IMR-90 (cell line): ENCODE measurements around the gene PLEKHB2. TPM values are rescaled to one million over a fixed set of nuclear protein-coding genes. Genes with fewer than 3 reads are reported as not detected.

Source experiments
- ATAC-seq: fragments of 200-7000 bp; cut with Tn5 transposase; 2 replicates; pipeline ENCODE4 v1.9.1; 2020; ENCODE audit warnings: low read depth, mild to moderate bottlenecking, moderate library complexity
- BruUV-seq: library from RNA; stranded (reverse); fragments of 400-500 nt; replicated peaks from 2 replicates; lab custom pipeline; 2021; lab: Mats Ljungman, UMichigan
- CTCF ChIA-PET: fragments of 300-600 bp; formaldehyde crosslinking; extraction: SDS; loops from one replicate; lab custom pipeline; 2021; ENCODE audit warnings: antibody characterized with exemption; lab: Yijun Ruan, JAX
- POLR2A ChIA-PET: fragments of 300-600 bp; sonication (Branson Sonifier 250); formaldehyde crosslinking; loops from one replicate; lab custom pipeline; 2022; ENCODE audit warnings: antibody characterized with exemption; ENCODE audit not compliant: unreplicated experiment; lab: Charles Lee
- DNase-seq: peaks from one replicate; pipeline ENCODE4 v3.0.0; 2013
- H2AFZ ChIP-seq: replicated peaks from 2 replicates; pipeline ENCODE3; 2013; ENCODE audit warnings: low read length, mild to moderate bottlenecking; ENCODE audit not compliant: poor library complexity
- H2AK5ac ChIP-seq: 2 replicates; pipeline ENCODE4 v1.6.1; 2013; ENCODE audit warnings: low read depth, low read length, inconsistent platforms
- H2AK9ac ChIP-seq: replicated peaks from 2 replicates; pipeline ENCODE3; 2013; ENCODE audit warnings: mild to moderate bottlenecking, low read depth, low read length, moderate library complexity; ENCODE audit not compliant: poor library complexity
- H2BK120ac ChIP-seq: 2 replicates; pipeline ENCODE4 v1.6.1; 2013; ENCODE audit warnings: low read depth, low read length, inconsistent platforms
- H2BK15ac ChIP-seq: 3 replicates; pipeline ENCODE4 v1.6.1; 2013; ENCODE audit warnings: low read depth, low read length, inconsistent platforms
- H2BK20ac ChIP-seq: 2 replicates; pipeline ENCODE4 v1.6.1; 2013; ENCODE audit warnings: low read depth, mild to moderate bottlenecking, inconsistent platforms, low read length, moderate library complexity
- H2BK5ac ChIP-seq: 2 replicates; pipeline ENCODE4 v1.6.1; 2013; ENCODE audit warnings: mild to moderate bottlenecking, low read depth, low read length, inconsistent platforms; ENCODE audit not compliant: poor library complexity, severe bottlenecking
- H3K14ac ChIP-seq: replicated peaks from 2 replicates; pipeline ENCODE4 v1.6.1; 2013; ENCODE audit warnings: low read depth, low read length, inconsistent platforms
- H3K18ac ChIP-seq: 2 replicates; pipeline ENCODE4 v1.6.1; 2013; ENCODE audit warnings: low read depth, low read length, control low read depth
- H3K23ac ChIP-seq: 2 replicates; pipeline ENCODE4 v1.6.1; 2013; ENCODE audit warnings: low read depth, low read length, inconsistent platforms
- H3K27ac ChIP-seq: 2 replicates; pipeline ENCODE4 v1.5.1; 2013; ENCODE audit warnings: mild to moderate bottlenecking, control low read depth, low read length; ENCODE audit not compliant: insufficient read depth
- H3K27me3 ChIP-seq: 2 replicates; pipeline ENCODE4 v1.6.1; 2013; ENCODE audit warnings: low read length; ENCODE audit not compliant: control insufficient read depth, insufficient read depth
- H3K36me3 ChIP-seq: 2 replicates; pipeline ENCODE4 v1.6.1; 2013; ENCODE audit warnings: low read length, mixed read lengths; ENCODE audit not compliant: control insufficient read depth, insufficient read depth
- H3K4ac ChIP-seq: 2 replicates; pipeline ENCODE4 v1.6.1; 2013; ENCODE audit warnings: low read depth, low read length, inconsistent platforms
- H3K4me1 ChIP-seq: 2 replicates; pipeline ENCODE4 v1.6.1; 2013; ENCODE audit warnings: low read length, mixed read lengths; ENCODE audit not compliant: control insufficient read depth, insufficient read depth
- H3K4me2 ChIP-seq: 2 replicates; pipeline ENCODE4 v1.6.1; 2013; ENCODE audit warnings: low read depth, mild to moderate bottlenecking, control low read depth, low read length, moderate library complexity
- H3K4me3 ChIP-seq: 2 replicates; pipeline ENCODE4 v1.5.1; 2013; ENCODE audit warnings: low read depth, mild to moderate bottlenecking, control low read depth, low read length, moderate library complexity; ENCODE audit not compliant: insufficient read depth
- H3K56ac ChIP-seq: 2 replicates; pipeline ENCODE4 v1.6.1; 2013; ENCODE audit warnings: low read length, inconsistent platforms; ENCODE audit not compliant: insufficient read depth; ENCODE audit errors: extremely low read depth
- H3K79me1 ChIP-seq, 2 experiments: 2 replicates each; pipeline ENCODE4 v1.6.1; 2013; ENCODE audit warnings: low read length in 2 of 2, inconsistent platforms in 1 of 2, low read depth in 1 of 2
- H3K9ac ChIP-seq: 2 replicates; pipeline ENCODE4 v1.6.1; 2013; ENCODE audit warnings: low read depth, low read length, control low read depth
- H3K9me1 ChIP-seq: 2 replicates; pipeline ENCODE4 v1.6.1; 2013; ENCODE audit warnings: low read length, inconsistent platforms; ENCODE audit not compliant: insufficient read depth
- H3K9me3 ChIP-seq: 2 replicates; pipeline ENCODE4 v1.6.1; 2013; ENCODE audit warnings: low read length; ENCODE audit not compliant: control insufficient read depth, insufficient read depth
- H4K20me1 ChIP-seq: 2 replicates; pipeline ENCODE4 v1.6.1; 2013; ENCODE audit warnings: low read length, inconsistent platforms; ENCODE audit not compliant: insufficient read depth
- H4K5ac ChIP-seq: 2 replicates; pipeline ENCODE4 v1.6.1; 2013; ENCODE audit warnings: mild to moderate bottlenecking, low read depth, low read length, control low read depth
- H4K8ac ChIP-seq, 2 experiments: 2 replicates each; pipeline ENCODE4 v1.6.1; 2013; ENCODE audit warnings: low read depth in 2 of 2, low read length in 2 of 2, control low read depth in 1 of 2, inconsistent platforms in 1 of 2
- H4K91ac ChIP-seq: 2 replicates; pipeline ENCODE4 v1.6.1; 2013; ENCODE audit warnings: low read depth, low read length, inconsistent platforms; ENCODE audit not compliant: insufficient read depth
- BHLHE40 ChIP-seq: fragments of 150-350 bp; IDR thresholded peaks from 2 replicates; pipeline ENCODE4 v1.6.1; 2016; ENCODE audit warnings: mild to moderate bottlenecking, low read depth, low read length
- CEBPB ChIP-seq: IDR thresholded peaks from 2 replicates; pipeline ENCODE4 v1.6.1; 2012; ENCODE audit warnings: low read depth, low read length, improper control_type of control experiment
- CHD1 ChIP-seq: IDR thresholded peaks from 2 replicates; pipeline ENCODE4 v1.6.1; 2012; ENCODE audit warnings: low read depth, low read length, improper control_type of control experiment
- CTCF ChIP-seq: conservative IDR thresholded peaks from 2 replicates; pipeline ENCODE4 v1.5.1; 2012; ENCODE audit warnings: mild to moderate bottlenecking, low read depth, low read length, improper control_type of control experiment
- MAFK ChIP-seq: IDR thresholded peaks from 2 replicates; pipeline ENCODE4 v1.6.1; 2012; ENCODE audit warnings: low read depth, low read length, improper control_type of control experiment
- MAZ ChIP-seq: IDR thresholded peaks from 2 replicates; pipeline ENCODE4 v1.6.1; 2012; ENCODE audit warnings: low read depth, mild to moderate bottlenecking, low read length, improper control_type of control experiment, moderate library complexity, borderline replicate concordance
- MXI1 ChIP-seq: IDR thresholded peaks from 2 replicates; pipeline ENCODE4 v1.6.1; 2012; ENCODE audit warnings: low read depth, mild to moderate bottlenecking, low read length, moderate library complexity, borderline replicate concordance
- NFE2L2 ChIP-seq: fragments of 150-350 bp; IDR thresholded peaks from 2 replicates; pipeline ENCODE4 v1.6.1; 2016; ENCODE audit warnings: low read depth, mild to moderate bottlenecking, low read length
- POLR2A ChIP-seq: IDR thresholded peaks from 2 replicates; pipeline ENCODE4 v1.6.1; 2012; ENCODE audit warnings: mild to moderate bottlenecking, low read depth, low read length
- RAD21 ChIP-seq: IDR thresholded peaks from 2 replicates; pipeline ENCODE4 v1.6.1; 2012; ENCODE audit warnings: low read length, improper control_type of control experiment
- RCOR1 ChIP-seq: IDR thresholded peaks from 2 replicates; pipeline ENCODE4 v1.6.1; 2012; ENCODE audit warnings: mild to moderate bottlenecking, low read length, improper control_type of control experiment; ENCODE audit not compliant: insufficient replicate concordance
- RFX5 ChIP-seq: IDR thresholded peaks from 2 replicates; pipeline ENCODE4 v1.8.0; 2012; ENCODE audit warnings: low read depth, mild to moderate bottlenecking, low read length, moderate library complexity
- SMC3 ChIP-seq: fragments of 150-350 bp; IDR thresholded peaks from 2 replicates; pipeline ENCODE4 v1.6.1; 2016; ENCODE audit warnings: low read depth, mild to moderate bottlenecking, antibody characterized with exemption, low read length, moderate library complexity
- USF2 ChIP-seq: fragments of 150-350 bp; IDR thresholded peaks from 2 replicates; pipeline ENCODE4 v1.6.1; 2017; ENCODE audit warnings: mild to moderate bottlenecking, antibody characterized with exemption, low read length, low read depth
- WGBS, 2 experiments: methylation state at CpG; one replicate each; pipeline versions ENCODE4 v1.1.5 to v1.1.7; 2013; ENCODE audit warnings: missing lambda C conversion rate in 2 of 2; ENCODE audit not compliant: insufficient read length in 1 of 2; ENCODE audit errors: extremely low coverage in 2 of 2; 5-methylcytosine and 5-hydroxymethylcytosine counted together
- dilution Hi-C: fragments of 300-500 bp; cut with HindIII; formaldehyde crosslinking; loops from one replicate; pipeline ENCODE4 v1.14.3; 2018; ENCODE audit warnings: low sequenced_read_pairs; ENCODE audit not compliant: unreplicated experiment
- in situ Hi-C: fragments of 300-500 bp; cut with MboI; formaldehyde crosslinking; loops from 3 replicates; pipeline ENCODE4 v1.14.3; 2019; ENCODE audit warnings: low sequenced_read_pairs, inconsistent platforms, mixed read lengths
- intact Hi-C: fragments of 100-400 bp; cut with micrococcal nuclease; formaldehyde crosslinking; loops from 2 replicates; pipeline ENCODE4 v1.10.0; 2022
- polyA plus RNA-seq, 3 experiments: library from polyadenylated mRNA; depleted of rRNA; stranded (reverse); fragments of >200 nt; gene quantifications; 2 replicates each; pipeline ENCODE4 v1.2.3, GENCODE V29; 2012; ENCODE audit warnings: low replicate concordance in 1 of 3
- total RNA-seq: library from RNA; depleted of rRNA; stranded (reverse); fragments of >200 nt; gene quantifications from 2 replicates; pipeline ENCODE4 v1.2.3, GENCODE V29; 2012

PLEKHB2 gene
- total and polyA plus RNA-seq, 2 of the 4 experiments (the other 2 are of a cell fraction) = 62.9 to 82.1 TPM

- Histone ChIP-seq H2AFZ (no peak overlapping the region), H3K4me1 (peaks cover 3% of the 10 kb centered on the region; the same call in 1 of the 2 replicates), H2BK15ac (no peak overlapping the region), H3K4ac (no peak overlapping the region), H3K79me1 (peaks cover 31 to 71% of the 10 kb centered on the region in 2 experiments), H2BK20ac (no peak overlapping the region), H3K4me3 (no peak overlapping the region), H3K18ac (no peak overlapping the region), H3K9me1 (peaks cover 18% of the 10 kb centered on the region), H4K91ac (no peak overlapping the region), H2AK5ac (no peak overlapping the region), H3K9ac (no peak overlapping the region), H3K14ac (no peak overlapping the region), H3K27ac (no peak overlapping the region), H3K23ac (0 out of 2 replicates have a peak overlapping the region, but pooled peaks have one; percentile 3), H4K5ac (no peak overlapping the region), H3K27me3 (no peaks in the 10 kb centered on the region), H2AK9ac (no peak overlapping the region), H4K20me1 (peaks cover 54% of the 10 kb centered on the region), H2BK120ac (no peak overlapping the region), H3K56ac (no peak overlapping the region), H4K8ac (no peak overlapping the region), H2BK5ac (no peak overlapping the region), H3K36me3 (peaks cover 53% of the 10 kb centered on the region), H3K4me2 (no peak overlapping the region), H3K9me3 (no peaks in the 10 kb centered on the region)
- DNase-seq (no peak), ATAC-seq (no peak)
- CTCF ChIA-PET = interaction anchor here (0.6 to 1.1 kb wide), 2 partner anchors 15 to 346 kb away, joined by 3 to 4 read pairs; no protein-coding TSS in a partner anchor
- no TSS peak for BruUV-seq
- dilution Hi-C loops (no loop called here), intact Hi-C loops (no loop called here), in situ Hi-C loops (no loop called here)
- TF ChIP-seq RCOR1 (no peak), BHLHE40 (no peak), CHD1 (no peak), SMC3 (no peak), RFX5 (no peak), NFE2L2 (no peak), CTCF (no peak), CEBPB (no peak), RAD21 (no peak), MAFK (no peak), POLR2A (no peak), MXI1 (no peak), USF2 (no peak), MAZ (no peak)
- POLR2A ChIA-PET = interaction anchor here (0.6 kb wide), 1 partner anchor 11 kb away, joined by 3 read pairs; no protein-coding TSS in a partner anchor
- WGBS, 2 experiments = no CpG with 5 or more reads among the region's 11 CpGs
Measured at GRCh38 chr2:131077182-131077846, 27.8 kb upstream of the PLEKHB2 start.
